Stimulated activated naive CD4-positive, alpha-beta T cell (primary cell): ENCODE data around the gene SRXN1.
A peak's percentile ranks its signal among the peaks of the same experiment; 100 is the strongest.
"Not testable (repeated sequence)": the region's sequence is repeated elsewhere in the genome, so short reads cannot be mapped to it uniquely, and the experiment has no call there.

Experiments used
- DNase-seq, 6 experiments: peaks; one replicate each; lab custom pipeline; 2025; lab: John Stamatoyannopoulos, UW

The SRXN1 gene

DNA sequence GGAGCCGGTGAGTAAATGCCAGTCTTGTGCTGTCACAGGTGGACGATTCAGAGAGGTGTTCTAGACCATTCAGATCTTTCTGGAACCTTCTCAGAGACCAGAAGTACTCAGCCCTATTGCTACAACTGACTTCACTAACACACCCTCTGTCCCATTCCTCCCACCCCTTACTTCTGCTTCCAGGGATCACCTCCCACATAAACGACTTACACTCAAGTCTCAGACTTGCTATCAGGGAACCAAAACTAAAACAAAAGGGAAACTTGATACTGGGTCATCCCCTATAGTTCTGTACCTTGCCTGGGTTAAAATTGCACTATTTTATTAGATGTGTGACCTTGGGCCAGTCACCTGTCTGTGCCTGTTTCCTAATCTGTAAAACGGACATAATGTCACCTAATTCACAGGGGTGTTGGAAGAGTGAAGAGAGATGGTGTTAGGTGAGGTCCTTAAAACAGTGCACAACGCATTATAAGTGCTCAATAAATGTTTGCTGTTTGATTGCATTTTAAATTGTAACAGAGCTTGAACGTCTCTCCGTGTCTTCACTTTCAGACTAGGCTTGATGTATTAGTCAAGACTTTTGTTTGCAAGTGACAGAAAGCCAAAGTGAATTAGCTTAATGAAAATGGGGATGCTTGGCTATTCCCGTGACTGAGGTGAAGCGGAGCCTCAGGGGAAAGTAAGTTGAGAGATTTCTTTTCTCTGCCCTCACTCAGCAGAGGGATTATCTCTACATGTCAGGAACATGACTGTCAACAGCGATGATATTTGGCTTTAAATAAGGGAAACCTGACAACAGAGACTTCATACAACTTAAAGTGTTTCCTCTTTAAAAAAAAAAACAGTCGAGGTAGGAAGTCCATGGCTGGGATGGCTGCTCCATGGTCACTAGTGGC lies 3.0 kb upstream of the SRXN1 start:
- DNase-seq, result no peak

DNA sequence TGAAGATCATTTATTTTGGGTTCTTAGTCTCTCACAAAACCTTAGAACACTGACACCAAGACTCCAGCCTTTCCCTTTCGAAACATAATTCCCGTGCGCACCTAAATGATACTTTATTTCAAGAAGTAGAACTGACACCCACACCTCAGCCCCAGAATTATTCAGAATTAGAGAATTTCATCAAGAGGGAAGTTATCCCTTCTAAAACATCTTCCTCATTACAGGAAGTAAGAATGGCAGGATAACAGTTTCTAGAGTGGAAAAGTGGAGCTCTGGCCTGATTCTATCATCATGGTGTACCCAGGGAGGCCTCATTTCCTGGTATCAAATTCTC lies 1.4 kb upstream of the SRXN1 start:
- no peak for DNase-seq

DNA sequence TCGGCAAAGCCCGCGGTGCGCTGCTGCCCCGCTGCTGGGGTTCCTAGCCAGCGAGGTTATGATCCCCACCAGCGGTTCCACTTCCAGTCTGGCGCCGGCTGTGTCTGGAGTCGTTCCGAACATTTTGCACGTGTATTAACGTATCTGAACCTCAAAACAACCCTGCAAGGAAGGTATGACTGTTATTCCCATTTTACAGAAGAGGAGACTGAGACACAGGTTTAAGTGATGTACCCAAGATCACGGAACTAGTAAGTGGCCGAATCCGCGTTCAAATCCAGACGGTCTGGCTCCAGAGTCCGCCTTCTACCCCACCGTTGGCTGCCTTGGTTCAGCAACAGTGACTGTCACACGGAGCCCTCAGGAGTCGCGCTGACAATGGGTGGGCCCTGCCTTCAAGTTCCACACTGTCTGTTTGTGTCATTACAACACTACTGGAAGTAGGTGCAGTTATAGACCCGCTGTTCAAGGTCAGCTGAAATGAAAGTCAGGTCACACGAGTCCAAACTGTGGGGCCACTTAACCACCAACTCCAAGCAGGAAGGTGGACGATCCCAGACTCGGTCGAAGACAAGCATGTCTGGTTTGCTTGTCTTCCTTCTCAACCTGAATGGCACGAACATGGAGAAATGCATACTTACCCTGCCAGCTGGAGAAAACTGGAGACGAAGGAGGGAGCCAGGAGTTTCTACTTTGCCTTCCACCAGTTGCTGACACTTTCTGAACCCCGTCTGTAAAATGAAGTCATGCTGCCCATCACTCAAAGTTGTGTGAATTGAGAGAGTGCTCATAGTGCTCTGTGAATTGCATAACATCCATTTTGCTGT lies 803 bp upstream of the SRXN1 start:
- no peak for DNase-seq

DNA sequence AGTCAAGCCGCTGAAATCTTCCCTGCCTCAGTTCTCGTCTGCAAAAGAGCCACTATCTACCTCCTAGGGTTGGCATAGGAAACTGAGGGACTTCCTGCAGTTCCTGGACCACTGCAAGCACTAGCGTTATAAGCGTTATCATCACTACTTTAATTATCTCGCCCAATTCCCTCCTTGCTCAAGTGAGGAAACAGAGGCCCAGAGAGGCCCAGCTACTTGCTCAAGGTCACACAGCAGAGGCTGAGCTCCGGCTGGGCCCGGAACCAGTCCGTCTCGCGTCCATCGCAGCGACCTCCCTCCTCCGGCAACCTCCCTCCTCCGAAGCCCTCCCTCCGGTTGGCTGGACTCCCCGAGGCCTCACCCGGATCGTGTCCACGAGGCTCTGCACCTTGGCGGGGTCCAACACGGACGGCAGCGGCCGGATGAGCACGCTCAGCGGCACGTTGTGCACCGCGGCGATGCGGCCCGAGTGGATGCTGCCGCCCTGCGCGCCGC lies 338 bp downstream of the SRXN1 start:
- no peak for DNase-seq

DNA sequence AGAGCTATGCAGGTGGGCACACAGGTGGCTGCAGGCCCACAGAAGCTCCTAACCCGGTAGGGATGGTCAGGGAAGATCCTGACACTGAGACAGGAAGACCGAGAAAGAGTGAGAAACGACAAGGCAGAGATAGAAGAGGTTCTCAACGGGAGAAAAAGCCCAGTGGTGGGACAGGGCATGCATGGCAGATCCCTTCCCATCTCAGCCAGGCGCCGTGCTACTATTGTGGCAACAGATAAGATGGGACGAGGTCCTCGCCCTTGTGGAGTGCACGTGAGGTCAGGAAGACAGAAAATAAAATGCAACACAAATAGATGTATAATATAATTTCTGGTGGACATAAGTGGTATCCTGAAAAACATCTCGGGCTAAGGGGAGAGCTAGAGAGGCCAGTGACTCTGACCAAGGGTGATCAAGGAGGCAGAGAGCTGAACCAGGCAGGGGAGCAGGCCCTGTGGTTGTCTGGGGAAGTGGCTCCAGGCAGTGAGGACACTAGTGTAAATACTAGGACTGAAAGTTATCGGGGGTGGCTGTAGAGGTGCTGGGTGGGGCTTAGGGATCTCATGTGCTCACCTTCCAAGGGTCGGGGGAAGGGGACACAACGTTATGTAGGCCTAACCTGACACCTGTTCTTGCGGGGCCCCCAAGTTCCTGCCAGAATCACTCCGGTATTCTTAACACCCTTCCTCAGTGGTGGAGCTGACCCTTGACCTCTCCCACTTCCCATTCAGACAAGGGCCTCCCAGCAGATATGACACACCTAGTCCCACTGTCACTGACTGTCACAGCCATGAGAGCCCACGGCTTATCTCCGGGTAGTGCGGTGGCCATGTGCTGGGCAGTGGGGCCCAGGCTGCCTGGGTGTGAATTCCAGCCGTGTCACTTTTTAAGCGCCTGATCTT lies 1.0 kb downstream of the SRXN1 start:
- no peak for DNase-seq

DNA sequence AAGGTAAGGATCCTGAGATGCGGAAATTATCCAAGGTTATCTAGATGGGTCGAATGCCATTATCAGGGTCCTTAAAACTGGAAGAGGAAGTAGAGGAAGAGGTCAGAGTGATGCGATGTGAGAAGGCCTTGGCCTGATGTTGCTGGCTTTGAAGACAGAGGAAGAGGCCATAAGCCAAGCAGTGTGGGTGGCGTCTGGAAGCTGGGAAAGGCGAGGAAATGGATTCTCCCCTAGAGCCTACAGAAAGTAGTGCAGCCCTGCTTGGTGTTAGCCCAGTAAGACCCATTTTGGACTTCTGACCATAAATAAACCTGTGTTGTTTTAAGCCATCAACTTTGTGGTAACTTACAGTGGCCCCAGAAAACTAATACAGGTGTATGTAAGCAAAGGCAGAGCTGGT lies 2.0 kb downstream of the SRXN1 start:
- DNase-seq, result no peak

DNA sequence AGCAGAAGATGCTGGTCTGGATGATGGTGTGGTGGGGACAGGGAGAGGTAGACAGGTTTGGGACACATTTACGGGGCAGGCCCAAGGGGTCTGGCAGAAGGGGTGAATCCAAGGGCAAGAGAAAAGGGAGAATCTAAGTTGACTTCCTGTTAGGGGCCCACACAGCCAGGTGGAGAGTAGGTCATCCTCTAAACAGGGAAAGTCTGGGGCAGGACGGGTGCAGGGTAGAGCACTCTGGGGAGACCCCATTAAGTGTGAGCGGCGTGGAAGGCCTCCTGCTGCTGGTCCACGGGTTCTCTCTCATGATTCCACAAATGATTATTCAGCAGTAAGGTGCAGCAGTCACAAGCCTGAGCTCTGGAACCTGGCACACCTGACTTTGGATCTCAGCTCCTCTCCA lies 2.7 kb downstream of the SRXN1 start:
- no peak for DNase-seq

DNA sequence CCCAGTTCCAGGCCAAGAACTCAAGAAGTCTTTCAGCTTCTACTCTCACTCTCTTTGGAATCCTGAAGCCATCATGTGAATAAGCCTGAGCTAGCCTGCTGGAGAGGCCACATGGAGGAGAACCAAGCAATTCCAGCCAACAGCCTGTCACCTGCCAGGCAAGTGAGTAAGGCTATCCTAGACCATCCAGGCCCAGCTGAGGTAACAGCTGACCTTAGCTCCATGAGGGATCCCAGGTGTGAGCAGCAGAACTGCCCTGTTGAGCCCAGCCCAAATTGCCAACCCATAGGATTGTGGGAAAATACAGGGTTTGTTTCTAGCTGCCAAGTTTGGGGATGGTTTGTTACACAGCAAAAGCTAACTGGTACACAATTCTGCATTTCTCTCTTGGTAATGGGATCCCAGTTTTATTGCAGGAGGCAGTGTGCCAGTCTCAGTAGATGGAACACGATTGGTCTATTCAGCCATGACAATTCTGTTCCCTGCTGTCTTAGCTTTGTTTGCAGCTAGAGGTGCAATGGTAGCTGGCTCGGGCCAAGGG lies 5.5 kb downstream of the SRXN1 start:
- DNase-seq, result no peak

DNA sequence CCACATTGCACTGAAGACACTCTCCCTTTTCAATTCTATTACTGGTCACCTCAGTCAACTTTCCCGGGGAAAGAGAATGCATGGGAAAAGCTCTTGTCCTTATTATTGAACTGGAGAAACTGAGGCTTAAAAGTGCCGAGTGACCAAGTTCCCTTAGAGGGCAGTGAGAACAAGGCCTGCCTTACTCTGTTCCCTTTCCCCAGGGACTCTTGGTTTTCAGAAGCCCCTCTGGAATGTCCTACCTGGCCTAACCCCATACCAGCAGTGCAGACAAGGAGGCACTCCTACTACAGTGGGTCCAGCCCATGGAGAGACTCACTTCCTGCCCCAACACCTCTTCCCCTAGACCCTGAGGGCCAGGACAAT lies 6.1 kb downstream of the SRXN1 start:
- no peak for DNase-seq

DNA sequence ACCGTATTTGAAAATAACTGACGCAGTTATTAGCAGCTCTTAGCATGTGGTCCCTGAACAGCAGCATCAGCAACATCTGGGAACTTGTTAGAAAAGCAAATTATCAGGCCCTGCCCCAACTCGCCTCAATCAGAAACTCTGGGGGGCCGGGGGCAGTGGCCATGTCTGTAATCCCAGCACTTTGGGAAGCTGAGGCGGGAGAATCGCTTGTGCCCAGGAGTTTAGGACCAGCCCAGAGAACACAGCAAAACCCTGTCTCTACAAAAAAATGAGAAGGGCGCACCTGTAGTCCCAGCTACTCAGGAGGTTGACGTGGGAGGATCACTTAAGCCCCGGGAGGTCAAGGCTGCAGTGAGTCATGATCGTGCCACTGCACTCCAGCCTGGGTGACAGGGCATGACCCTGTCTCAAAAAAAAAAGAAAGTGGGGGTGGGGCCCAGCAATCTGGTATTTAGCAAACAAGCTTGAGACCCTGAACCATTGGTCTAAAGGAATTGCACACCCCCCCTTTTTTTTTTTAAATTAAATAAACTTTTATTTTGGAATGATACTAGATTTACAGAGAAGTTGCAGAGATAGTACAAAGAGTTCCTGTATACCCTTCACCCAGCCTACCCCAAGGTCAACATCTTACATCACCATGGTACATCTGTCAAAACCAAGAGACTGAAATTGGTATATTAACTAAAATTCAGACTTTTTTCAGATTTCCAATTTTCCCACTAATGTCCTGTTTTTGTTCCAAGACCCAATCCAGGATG lies 6.7 kb downstream of the SRXN1 start:
- DNase-seq, result no peak

DNA sequence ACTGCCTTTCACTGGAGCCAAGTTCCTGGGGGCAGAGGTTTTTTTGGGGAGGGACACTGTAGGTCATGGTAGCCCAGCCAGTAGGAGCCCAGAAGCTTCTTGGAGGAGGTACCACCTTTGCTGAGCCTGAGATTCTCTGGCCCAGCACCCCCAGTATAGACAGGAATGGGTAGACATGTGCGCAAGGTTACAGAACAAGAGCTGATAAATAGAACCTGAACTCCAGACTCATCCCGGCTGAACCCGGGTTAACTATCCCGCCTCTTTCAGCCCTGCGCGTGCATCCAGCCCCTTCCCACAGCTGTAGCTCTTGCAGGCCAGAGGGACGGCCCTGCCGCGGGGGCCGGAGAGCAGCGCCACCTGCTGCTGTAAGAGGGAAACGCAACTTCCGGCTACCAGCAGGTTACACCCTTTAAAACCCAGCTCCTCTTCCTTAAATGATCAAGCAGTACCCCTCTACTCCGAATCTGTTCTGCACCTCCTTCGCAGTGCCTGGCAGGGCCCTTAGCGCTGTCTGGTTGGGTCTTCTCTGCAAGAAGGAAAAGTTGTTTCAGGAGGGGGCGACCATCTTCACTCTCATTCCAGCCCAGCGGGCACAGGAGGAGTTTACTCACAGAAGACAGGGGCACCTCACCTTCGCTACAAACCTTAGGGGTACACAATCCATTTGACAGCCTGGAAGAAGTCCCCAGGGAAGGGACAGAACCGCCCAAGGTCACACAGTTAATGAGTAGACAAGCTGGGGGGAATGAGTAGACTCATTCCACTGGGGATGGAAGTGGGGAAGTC lies 7.5 kb downstream of the SRXN1 start:
- DNase-seq, result peak; percentile 6 to 63 (median 28)

DNA sequence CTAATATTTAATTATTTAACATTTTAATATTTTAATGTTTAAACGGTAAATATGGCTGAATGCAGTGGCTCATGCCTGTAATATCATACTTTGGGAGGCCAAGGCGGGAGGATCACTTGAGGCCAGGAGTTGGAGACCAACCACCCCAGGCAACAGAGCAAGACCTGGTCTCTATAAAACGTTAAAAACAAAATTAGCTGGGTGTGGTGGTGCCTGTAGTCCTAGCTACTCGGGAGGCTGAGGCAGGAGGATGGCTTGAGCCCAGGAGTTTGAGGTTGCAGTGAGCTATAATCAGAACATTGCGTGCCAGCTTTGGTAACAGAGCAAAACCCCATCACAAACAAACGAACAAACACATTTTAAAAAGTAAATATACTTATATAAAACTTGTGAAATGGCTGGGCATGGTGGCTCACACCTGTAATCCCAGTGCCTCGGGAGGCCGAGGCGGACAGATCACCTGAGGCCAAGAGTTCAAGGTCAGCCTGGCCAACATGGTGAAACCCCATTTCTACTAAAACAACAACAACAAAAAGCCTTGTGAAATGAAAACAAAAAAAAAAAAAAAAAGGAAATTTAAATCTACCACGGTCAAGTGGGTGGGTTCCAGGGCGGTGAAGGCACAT lies 8.2 kb downstream of the SRXN1 start:
- DNase-seq, result no peak

DNA sequence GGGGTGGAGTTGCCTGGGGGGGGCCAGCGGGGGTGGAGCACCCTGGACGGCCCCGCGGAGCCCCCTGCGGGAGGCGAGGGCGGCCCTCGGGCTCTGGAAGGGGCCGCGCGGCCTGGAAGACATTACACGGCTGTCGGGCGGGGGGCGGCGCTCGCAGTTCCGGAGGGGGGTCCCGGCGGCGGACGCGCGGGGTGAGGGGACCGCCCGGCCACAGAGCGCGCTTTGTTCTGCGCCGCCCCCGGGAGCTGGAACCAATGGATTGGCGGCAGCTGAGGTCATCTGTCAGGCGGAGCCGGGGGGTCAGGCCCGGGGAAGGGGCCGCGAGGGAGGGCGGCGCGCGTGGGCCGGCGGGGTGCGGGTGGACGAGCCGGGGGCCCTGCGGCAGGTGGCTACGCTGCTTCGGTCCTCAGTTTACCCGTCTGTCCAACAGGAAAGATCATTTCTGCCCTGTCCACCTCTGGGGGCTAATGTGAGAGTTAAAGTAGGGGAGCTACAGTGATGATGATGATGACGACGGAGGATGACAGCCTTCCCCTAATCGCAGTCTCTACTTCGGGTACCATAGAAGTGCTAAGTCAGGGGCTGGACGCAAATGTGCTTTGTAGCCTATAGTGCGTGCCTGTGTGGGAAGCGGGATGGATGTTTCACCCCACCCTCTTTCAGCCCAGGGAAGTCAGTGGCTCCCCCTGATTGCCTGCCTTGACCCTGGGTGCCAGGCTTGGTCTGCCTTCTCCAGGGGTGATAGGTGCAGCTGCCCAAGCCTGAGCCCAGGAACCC lies 10.4 kb downstream of the SRXN1 start:
- DNase-seq, result no peak

DNA sequence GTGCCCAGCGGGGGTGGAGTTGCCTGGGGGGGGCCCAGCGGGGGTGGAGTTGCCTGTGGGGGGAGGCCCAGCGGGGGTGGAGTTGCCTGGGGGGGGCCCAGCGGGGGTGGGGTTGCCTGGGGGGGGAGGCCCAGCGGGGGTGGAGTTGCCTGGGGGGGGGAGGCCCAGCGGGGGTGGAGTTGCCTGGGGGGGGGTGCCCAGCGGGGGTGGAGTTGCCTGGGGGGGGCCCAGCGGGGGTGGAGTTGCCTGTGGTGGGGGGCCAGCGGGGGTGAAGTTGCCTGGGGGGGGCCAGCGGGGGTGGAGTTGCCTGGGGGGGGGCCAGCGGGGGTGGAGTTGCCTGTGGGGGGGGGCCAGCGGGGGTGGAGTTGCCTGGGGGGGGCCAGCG lies 11.0 kb downstream of the SRXN1 start:
- not testable (repeated sequence) for DNase-seq

DNA sequence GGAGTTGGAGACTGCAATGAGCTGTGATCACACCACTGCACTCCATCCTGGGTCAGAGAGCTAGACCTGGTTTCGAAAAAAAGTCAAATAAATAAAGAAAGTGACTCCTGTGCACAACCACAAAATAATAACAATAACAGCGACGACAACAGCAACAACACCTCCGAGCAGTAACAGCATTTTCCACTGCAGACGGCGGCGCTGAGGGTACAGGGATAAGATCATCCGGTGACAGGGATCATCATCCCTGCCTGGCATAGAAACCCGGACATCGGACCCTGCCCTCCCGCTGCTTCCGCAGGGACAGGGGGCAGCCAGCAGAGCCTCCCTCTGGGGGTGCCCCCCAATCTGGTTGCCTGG lies 11.5 kb downstream of the SRXN1 start:
- DNase-seq, result no peak

DNA sequence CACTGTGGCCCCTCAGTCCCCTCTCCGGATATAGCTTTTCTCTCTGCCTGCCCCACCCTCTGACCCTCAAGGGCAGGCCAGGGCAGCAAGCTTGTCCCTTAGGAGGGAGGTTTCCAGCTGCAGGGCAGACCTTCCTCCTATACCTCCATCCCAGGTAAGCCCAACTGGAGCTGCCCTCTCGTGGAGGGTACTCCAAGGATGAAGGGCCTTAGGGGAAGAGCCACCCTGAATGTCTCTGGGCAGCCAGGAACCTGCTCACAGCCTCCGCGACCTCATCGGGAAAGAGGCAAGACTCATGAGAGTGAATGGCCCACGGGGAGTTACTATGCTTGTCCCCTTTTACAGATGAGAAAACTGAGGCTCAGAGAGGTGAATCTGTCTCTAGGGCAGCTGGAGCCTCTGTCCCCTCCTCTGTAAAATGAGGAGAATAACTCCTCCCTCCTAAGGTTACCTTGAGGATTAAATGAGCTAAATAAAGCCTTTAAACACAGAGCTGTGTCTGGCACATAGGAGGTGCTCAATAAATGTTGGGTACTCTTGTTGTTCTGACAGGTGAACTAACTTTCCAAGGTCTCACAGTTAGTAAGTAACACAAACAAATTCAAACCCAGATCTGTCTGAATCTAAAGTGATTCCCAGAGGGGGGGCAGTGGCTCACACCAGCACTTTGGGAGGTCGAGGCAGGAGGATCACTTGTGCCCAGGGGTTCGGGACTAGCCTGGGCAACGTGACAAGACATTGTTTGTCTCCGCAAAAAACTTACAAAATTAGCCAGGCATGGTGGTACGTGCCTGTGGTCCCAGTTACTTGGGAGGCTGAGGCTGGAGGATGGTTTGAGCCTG lies 12.1 kb downstream of the SRXN1 start:
- no peak for DNase-seq

DNA sequence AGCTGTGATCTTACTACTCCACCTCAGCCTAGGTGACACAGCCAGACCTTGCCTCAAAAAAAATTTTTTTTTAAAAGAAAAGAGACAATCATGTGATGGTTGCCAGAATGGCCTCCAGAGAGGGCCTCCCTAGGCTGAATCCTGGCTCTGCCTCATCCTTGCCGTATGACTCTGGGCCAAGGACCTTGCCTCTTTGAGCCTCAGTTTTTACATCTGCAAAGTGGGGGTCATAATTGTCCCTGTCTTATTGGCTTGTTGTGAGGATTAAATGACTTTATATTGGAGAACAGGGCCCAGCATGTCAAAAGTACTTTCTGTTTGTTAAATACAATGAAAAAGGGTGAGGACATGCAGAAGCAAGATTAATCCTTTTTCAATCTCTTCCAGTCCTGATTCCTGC lies 14.4 kb downstream of the SRXN1 start:
- no peak for DNase-seq

DNA sequence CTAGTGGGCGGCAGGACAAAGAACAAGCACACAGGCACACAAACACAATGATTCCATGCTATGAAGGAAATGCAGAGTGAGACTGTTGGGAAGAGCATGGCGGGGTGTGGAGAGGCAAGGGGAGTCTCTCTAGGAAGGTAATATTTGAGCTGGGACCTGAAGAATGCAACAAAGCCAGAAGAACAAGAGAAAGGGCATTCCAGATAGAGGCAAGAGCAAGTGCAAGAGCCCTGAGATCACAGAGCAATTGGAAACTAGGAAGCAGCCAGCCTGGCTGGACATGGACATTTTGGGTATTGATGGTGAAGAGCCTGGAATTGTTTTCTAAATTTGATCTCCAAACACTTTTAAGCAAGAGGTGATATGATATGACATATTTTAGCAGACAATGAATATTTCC lies 15.4 kb downstream of the SRXN1 start:
- DNase-seq, result no peak
